GM18511 (cell line): Measurements from ENCODE around the gene OXNAD1.
A peak's percentile ranks its signal among the peaks of the same experiment; 100 is the strongest.
"Not testable (repeated sequence)": the region's sequence is repeated elsewhere in the genome, so short reads cannot be mapped to it uniquely, and the experiment has no call there.

Source experiments
- ATAC-seq: cut with Tn5 transposase; IDR thresholded peaks from one replicate; pipeline ENCODE4 v1.9.1; 2021; ENCODE audit warnings: mild to moderate bottlenecking, moderate library complexity; ENCODE audit not compliant: unreplicated experiment

Gene OXNAD1

GRCh38 chr3:16302082-16302631 is 37.1 kb downstream of the OXNAD1 start:
- no peak for ATAC-seq

- ATAC-seq: no peak
Measured at GRCh38 chr3:16303037-16303575, 38.1 kb downstream of the OXNAD1 start.

GRCh38 chr3:16304061-16305010 is 39.3 kb downstream of the OXNAD1 start:
- ATAC-seq: no peak

- ATAC-seq: no peak
Measured at GRCh38 chr3:16305111-16305541, 40.1 kb downstream of the OXNAD1 start.

- ATAC-seq: no peak
Measured at GRCh38 chr3:16307832-16308531, 43.0 kb downstream of the OXNAD1 start.

- no peak for ATAC-seq
Measured at GRCh38 chr3:16308727-16309126, 43.7 kb downstream of the OXNAD1 start.

GRCh38 chr3:16309558-16309957 is 44.5 kb downstream of the OXNAD1 start:
- peak; percentile 86 for ATAC-seq

GRCh38 chr3:16310486-16310885 is 45.5 kb downstream of the OXNAD1 start:
- not testable (repeated sequence) for ATAC-seq

- ATAC-seq: peak; percentile 54
Measured at GRCh38 chr3:16311960-16312451, 47.0 kb downstream of the OXNAD1 start.

GRCh38 chr3:16313886-16314645 is 49.1 kb downstream of the OXNAD1 start:
- ATAC-seq: no peak

- ATAC-seq: no peak
Measured at GRCh38 chr3:16315623-16316022, 50.6 kb downstream of the OXNAD1 start.

GRCh38 chr3:16316396-16316795 is 51.4 kb downstream of the OXNAD1 start:
- no peak for ATAC-seq

GRCh38 chr3:16316847-16317560 is 52.0 kb downstream of the OXNAD1 start:
- no peak for ATAC-seq

- no peak for ATAC-seq
Measured at GRCh38 chr3:16317561-16317945, 52.5 kb downstream of the OXNAD1 start.

GRCh38 chr3:16318176-16318575 is 53.2 kb downstream of the OXNAD1 start:
- ATAC-seq: no peak

GRCh38 chr3:16319307-16319706 is 54.3 kb downstream of the OXNAD1 start:
- ATAC-seq: no peak

- ATAC-seq: no peak
Measured at GRCh38 chr3:16319723-16320122, 54.7 kb downstream of the OXNAD1 start.

GRCh38 chr3:16320711-16321110 is 55.7 kb downstream of the OXNAD1 start:
- no peak for ATAC-seq

GRCh38 chr3:16322189-16322588 is 57.2 kb downstream of the OXNAD1 start:
- ATAC-seq: no peak

- ATAC-seq: no peak
Measured at GRCh38 chr3:16323737-16324136, 58.7 kb downstream of the OXNAD1 start.
